Body of pancreas (tissue), 4 donors: ENCODE measurements around the gene ITLN2.

ENCODE experiments used
- CTCF ChIP-seq, 7 experiments: fragments of 450-650 bp in 4 of 7; fragments of 200-600 bp in 3 of 7; sonication (generic) in 3 of 7; IDR thresholded peaks; one replicate each; pipeline ENCODE4 v1.5.1; 2016 to 2019; ENCODE audit warnings: antibody characterized with exemption in 7 of 7
- POLR2A ChIP-seq, 3 donors: fragments of 450-650 bp; IDR thresholded peaks; one replicate each; pipeline ENCODE4 v1.6.1; 2016; ENCODE audit warnings: antibody characterized with exemption in 3 of 3, mild to moderate bottlenecking in 2 of 3

GRCh38 chr1:160950657-160951056 lies 4.0 kb downstream of the ITLN2 start:
- no peak for TF ChIP-seq CTCF (IDR thresholded peaks at IDR 0.05)
- TF ChIP-seq POLR2A (IDR thresholded peaks at IDR 0.05), result no peak
